ENCODE data around the gene XRRA1.

GRCh38 chr11:74929431-74930363, 19.2 kb downstream of the XRRA1 start:
- TF ChIP-seq CTCF (conservative IDR thresholded peaks at IDR 0.05; ENCODE audit: low read depth, low read length) (peak; percentile 93), POLR2A (IDR thresholded peaks at IDR 0.05; ENCODE audit: low read depth, low read length) (no peak), RAD21 (IDR thresholded peaks at IDR 0.05; ENCODE audit: low read length) (peak; percentile 92), RCOR1 (IDR thresholded peaks at IDR 0.05; ENCODE audit: insufficient replicate concordance, low read length) (no peak), MAFK (IDR thresholded peaks at IDR 0.05; ENCODE audit: low read depth, low read length) (no peak), BHLHE40 (IDR thresholded peaks at IDR 0.05; ENCODE audit: low read depth, low read length) (no peak)
